HepG2 (cell line): ENCODE results near the gene APC2. TPM values are rescaled to one million over a fixed set of nuclear protein-coding genes. Genes with fewer than 3 reads are reported as not detected.

Experiments
- DMTF1 ChIP-seq: sonication (generic); formaldehyde crosslinking; IDR thresholded peaks from 2 replicates; pipeline ENCODE4 v1.4.0; 2020; ENCODE audit warnings: mild to moderate bottlenecking, missing genetic modification reagents
- MATR3 ChIP-seq: sonication (generic); formaldehyde crosslinking; IDR thresholded peaks from 2 replicates; pipeline ENCODE4 v1.4.0; 2020; ENCODE audit warnings: missing genetic modification reagents
- MAX ChIP-seq: IDR thresholded peaks from 2 replicates; pipeline ENCODE4 v1.6.1; 2012; ENCODE audit warnings: inconsistent platforms
- PAWR ChIP-seq: sonication (generic); formaldehyde crosslinking; IDR thresholded peaks from 2 replicates; pipeline ENCODE4 v1.4.0; 2020; ENCODE audit warnings: missing genetic modification reagents, mild to moderate bottlenecking, borderline replicate concordance
- PAX8 ChIP-seq: sonication (generic); formaldehyde crosslinking; IDR thresholded peaks from 2 replicates; pipeline ENCODE4 v1.8.0; 2022; ENCODE audit warnings: mild to moderate bottlenecking, missing genetic modification reagents, borderline replicate concordance
- RBFOX2 ChIP-seq: fragments of 200-400 bp; formaldehyde crosslinking; IDR thresholded peaks from 2 replicates; pipeline ENCODE4 v1.6.1; 2017; ENCODE audit warnings: low read depth, mild to moderate bottlenecking, low read length
- ZMAT5 ChIP-seq: sonication (generic); formaldehyde crosslinking; IDR thresholded peaks from 2 replicates; pipeline ENCODE4 v1.5.0; 2020; ENCODE audit warnings: mild to moderate bottlenecking, low read depth, missing genetic modification reagents, borderline replicate concordance
- ZNF232 ChIP-seq: sonication (generic); formaldehyde crosslinking; IDR thresholded peaks from 2 replicates; pipeline ENCODE4 v1.4.0; 2020; ENCODE audit warnings: missing genetic modification reagents, borderline replicate concordance
- ZNF564 ChIP-seq: sonication (generic); formaldehyde crosslinking; IDR thresholded peaks from 2 replicates; pipeline ENCODE4 v1.8.1; 2023; ENCODE audit warnings: mild to moderate bottlenecking, missing genetic modification reagents
- ZNF652 ChIP-seq: IDR thresholded peaks from 2 replicates; pipeline ENCODE4 v1.6.1; 2016; ENCODE audit warnings: low read depth, borderline replicate concordance
- ZSCAN31 ChIP-seq: sonication (generic); formaldehyde crosslinking; IDR thresholded peaks from 2 replicates; pipeline ENCODE4 v1.5.0; 2020; ENCODE audit warnings: low read depth, mild to moderate bottlenecking, missing genetic modification reagents
- polyA plus RNA-seq, 8 experiments: library from polyadenylated mRNA; depleted of rRNA in 3 of 8; stranded (reverse) in 7 of 8; unstranded in 1 of 8; fragments of >200 nt; fragmentation: Illumina TruSeq in 4 of 8; extraction: Trizol in 4 of 8; gene quantifications; 2 replicates each; pipeline versions ENCODE4 v1.2.1 to v1.2.3, GENCODE V29; 2011 to 2016; ENCODE audit warnings: low read depth in 4 of 8, missing spikeins in 1 of 8, mixed read lengths in 1 of 8; ENCODE audit not compliant: insufficient read depth in 1 of 8
- total RNA-seq, 5 experiments: library from RNA; depleted of rRNA; stranded (reverse); fragments of >200 nt; fragmentation: Illumina TruSeq; extraction: Trizol; gene quantifications; 2 replicates each; pipeline ENCODE4 v1.2.3, GENCODE V29; 2016; ENCODE audit warnings: low read depth in 1 of 5
- TF ChIP-seq, protein P1 (sequence below): sonication (generic); formaldehyde crosslinking; IDR thresholded peaks from 2 replicates; pipeline ENCODE4 v1.4.0; 2020; ENCODE audit warnings: missing genetic modification reagents
- TF ChIP-seq, protein P2 (sequence below): sonication (generic); formaldehyde crosslinking; conservative IDR thresholded peaks from 2 replicates; pipeline ENCODE4 v1.8.0; 2022; ENCODE audit warnings: mild to moderate bottlenecking, moderate library complexity, missing genetic modification reagents
- TF ChIP-seq, protein P3 (sequence below): sonication (generic); formaldehyde crosslinking; IDR thresholded peaks from 2 replicates; pipeline ENCODE4 v1.4.0; 2020; ENCODE audit warnings: missing genetic modification reagents
- TF ChIP-seq, protein P4 (sequence below): sonication (generic); formaldehyde crosslinking; IDR thresholded peaks from 2 replicates; pipeline ENCODE4 v1.8.0; 2022; ENCODE audit warnings: missing genetic modification reagents, mild to moderate bottlenecking, moderate library complexity, borderline replicate concordance
- TF ChIP-seq, protein P5 (sequence below): sonication (generic); formaldehyde crosslinking; IDR thresholded peaks from 2 replicates; pipeline ENCODE4 v1.4.0; 2020; ENCODE audit warnings: missing genetic modification reagents

The APC2 gene
- total and polyA plus RNA-seq, 2 of the 13 experiments (the other 11 are each of a cell fraction or from before 2014, with no cell fraction given): 0.08 to 0.22 TPM

DNA sequence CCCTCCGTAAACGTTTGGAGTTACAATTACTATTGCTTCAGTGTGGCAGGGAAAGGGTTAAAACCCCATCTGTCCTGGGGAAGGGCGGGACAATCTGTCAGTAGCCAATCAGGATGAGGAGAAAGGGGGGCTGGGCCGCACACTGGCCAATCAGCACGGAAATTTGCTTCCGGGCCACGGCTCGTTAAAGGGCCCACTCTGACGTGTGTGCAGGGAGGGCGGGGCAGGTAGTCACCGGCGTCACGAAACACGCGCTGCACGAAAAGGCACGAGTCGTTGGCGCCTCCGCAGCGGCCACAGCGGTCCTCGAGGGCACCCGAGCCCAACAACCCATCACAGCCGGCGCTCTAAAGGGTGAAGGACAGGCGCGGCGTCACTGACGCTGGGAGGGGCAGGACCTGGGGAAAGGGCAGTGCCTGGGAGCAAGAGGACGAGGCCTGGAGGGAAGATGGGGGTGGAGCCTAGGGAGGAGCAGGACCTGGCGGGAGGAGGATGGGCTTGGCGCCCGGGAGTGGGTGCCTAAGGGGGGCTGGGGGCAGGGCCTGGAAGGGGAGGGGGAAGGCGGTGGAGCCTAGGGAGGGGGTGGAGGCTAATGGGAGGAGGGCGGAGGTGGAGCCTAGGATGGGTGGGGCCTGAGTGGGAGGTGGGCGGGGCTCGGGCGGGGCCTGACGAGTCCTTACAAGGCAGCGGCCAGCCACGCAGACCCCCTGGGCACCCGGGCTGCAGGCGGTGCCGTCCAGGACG lies 58.0 kb downstream of the APC2 start (continued):
- no peak for TF ChIP-seq ZMAT5
- TF ChIP-seq, protein P1, sequence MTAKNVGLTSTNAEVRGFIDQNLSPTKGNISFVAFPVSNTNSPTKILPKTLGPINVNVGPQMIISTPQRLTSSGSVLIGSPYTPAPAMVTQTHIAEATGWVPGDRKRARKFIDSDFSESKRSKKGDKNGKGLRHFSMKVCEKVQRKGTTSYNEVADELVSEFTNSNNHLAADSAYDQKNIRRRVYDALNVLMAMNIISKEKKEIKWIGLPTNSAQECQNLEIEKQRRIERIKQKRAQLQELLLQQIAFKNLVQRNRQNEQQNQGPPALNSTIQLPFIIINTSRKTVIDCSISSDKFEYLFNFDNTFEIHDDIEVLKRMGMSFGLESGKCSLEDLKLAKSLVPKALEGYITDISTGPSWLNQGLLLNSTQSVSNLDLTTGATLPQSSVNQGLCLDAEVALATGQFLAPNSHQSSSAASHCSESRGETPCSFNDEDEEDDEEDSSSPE (CRISPR knock-in tag): no peak
- TF ChIP-seq RBFOX2: peak; percentile 68
- TF ChIP-seq, protein P2, sequence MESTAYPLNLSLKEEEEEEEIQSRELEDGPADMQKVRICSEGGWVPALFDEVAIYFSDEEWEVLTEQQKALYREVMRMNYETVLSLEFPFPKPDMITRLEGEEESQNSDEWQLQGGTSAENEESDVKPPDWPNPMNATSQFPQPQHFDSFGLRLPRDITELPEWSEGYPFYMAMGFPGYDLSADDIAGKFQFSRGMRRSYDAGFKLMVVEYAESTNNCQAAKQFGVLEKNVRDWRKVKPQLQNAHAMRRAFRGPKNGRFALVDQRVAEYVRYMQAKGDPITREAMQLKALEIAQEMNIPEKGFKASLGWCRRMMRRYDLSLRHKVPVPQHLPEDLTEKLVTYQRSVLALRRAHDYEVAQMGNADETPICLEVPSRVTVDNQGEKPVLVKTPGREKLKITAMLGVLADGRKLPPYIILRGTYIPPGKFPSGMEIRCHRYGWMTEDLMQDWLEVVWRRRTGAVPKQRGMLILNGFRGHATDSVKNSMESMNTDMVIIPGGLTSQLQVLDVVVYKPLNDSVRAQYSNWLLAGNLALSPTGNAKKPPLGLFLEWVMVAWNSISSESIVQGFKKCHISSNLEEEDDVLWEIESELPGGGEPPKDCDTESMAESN: no peak
- TF ChIP-seq ZSCAN31 (CRISPR knock-in tag): no peak
- TF ChIP-seq, protein P3, sequence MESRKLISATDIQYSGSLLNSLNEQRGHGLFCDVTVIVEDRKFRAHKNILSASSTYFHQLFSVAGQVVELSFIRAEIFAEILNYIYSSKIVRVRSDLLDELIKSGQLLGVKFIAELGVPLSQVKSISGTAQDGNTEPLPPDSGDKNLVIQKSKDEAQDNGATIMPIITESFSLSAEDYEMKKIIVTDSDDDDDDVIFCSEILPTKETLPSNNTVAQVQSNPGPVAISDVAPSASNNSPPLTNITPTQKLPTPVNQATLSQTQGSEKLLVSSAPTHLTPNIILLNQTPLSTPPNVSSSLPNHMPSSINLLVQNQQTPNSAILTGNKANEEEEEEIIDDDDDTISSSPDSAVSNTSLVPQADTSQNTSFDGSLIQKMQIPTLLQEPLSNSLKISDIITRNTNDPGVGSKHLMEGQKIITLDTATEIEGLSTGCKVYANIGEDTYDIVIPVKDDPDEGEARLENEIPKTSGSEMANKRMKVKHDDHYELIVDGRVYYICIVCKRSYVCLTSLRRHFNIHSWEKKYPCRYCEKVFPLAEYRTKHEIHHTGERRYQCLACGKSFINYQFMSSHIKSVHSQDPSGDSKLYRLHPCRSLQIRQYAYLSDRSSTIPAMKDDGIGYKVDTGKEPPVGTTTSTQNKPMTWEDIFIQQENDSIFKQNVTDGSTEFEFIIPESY: peak; percentile 87
- TF ChIP-seq MATR3 (CRISPR knock-in tag): no peak
- TF ChIP-seq DMTF1 (CRISPR knock-in tag): no peak
- no peak for TF ChIP-seq ZNF232
- no peak for TF ChIP-seq PAWR (CRISPR knock-in tag)
- no peak for TF ChIP-seq ZNF564
- peak; percentile 98 for TF ChIP-seq ZNF652 (CRISPR knock-in tag)
- TF ChIP-seq MAX: 0 out of 2 replicates have a peak, but pooled peaks have one; percentile 19
- TF ChIP-seq PAX8 (CRISPR knock-in tag): no peak
- TF ChIP-seq, protein P4, sequence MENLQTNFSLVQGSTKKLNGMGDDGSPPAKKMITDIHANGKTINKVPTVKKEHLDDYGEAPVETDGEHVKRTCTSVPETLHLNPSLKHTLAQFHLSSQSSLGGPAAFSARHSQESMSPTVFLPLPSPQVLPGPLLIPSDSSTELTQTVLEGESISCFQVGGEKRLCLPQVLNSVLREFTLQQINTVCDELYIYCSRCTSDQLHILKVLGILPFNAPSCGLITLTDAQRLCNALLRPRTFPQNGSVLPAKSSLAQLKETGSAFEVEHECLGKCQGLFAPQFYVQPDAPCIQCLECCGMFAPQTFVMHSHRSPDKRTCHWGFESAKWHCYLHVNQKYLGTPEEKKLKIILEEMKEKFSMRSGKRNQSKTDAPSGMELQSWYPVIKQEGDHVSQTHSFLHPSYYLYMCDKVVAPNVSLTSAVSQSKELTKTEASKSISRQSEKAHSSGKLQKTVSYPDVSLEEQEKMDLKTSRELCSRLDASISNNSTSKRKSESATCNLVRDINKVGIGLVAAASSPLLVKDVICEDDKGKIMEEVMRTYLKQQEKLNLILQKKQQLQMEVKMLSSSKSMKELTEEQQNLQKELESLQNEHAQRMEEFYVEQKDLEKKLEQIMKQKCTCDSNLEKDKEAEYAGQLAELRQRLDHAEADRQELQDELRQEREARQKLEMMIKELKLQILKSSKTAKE: no peak
- TF ChIP-seq, protein P5, sequence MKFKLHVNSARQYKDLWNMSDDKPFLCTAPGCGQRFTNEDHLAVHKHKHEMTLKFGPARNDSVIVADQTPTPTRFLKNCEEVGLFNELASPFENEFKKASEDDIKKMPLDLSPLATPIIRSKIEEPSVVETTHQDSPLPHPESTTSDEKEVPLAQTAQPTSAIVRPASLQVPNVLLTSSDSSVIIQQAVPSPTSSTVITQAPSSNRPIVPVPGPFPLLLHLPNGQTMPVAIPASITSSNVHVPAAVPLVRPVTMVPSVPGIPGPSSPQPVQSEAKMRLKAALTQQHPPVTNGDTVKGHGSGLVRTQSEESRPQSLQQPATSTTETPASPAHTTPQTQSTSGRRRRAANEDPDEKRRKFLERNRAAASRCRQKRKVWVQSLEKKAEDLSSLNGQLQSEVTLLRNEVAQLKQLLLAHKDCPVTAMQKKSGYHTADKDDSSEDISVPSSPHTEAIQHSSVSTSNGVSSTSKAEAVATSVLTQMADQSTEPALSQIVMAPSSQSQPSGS (CRISPR knock-in tag): no peak
